Progenitor cell of endocrine pancreas (in vitro differentiated cells): Measurements from ENCODE around the gene TRMT44. TPM values are rescaled to one million over a fixed set of nuclear protein-coding genes. Genes with fewer than 3 reads are reported as not detected.
"Not testable (repeated sequence)": the region's sequence is repeated elsewhere in the genome, so short reads cannot be mapped to it uniquely, and the experiment has no call there.

Source experiments
- DNase-seq: peaks from one replicate; pipeline ENCODE4 v3.0.0; 2021; ENCODE audit warnings: low spot score; ENCODE audit not compliant: unreplicated experiment
- H3K27ac Mint-ChIP-seq: 2 replicates; pipeline ENCODE4 v1.8.0; 2021; ENCODE audit warnings: mild to moderate bottlenecking, moderate library complexity, mixed read lengths
- H3K27me3 Mint-ChIP-seq: 2 replicates; pipeline ENCODE4 v1.8.0; 2021; ENCODE audit warnings: mixed read lengths
- H3K36me3 Mint-ChIP-seq: 2 replicates; pipeline ENCODE4 v1.8.0; 2022; ENCODE audit warnings: mixed read lengths; ENCODE audit not compliant: insufficient read depth
- H3K4me1 Mint-ChIP-seq: 2 replicates; pipeline ENCODE4 v1.8.0; 2021; ENCODE audit warnings: low read depth, mixed read lengths
- H3K4me3 Mint-ChIP-seq: 2 replicates; pipeline ENCODE4 v1.8.0; 2021; ENCODE audit warnings: low read depth, mild to moderate bottlenecking, moderate library complexity, mixed read lengths
- H3K9me3 Mint-ChIP-seq: 2 replicates; pipeline ENCODE4 v1.8.0; 2021; ENCODE audit warnings: low read depth, mixed read lengths
- CTCF ChIP-seq: fragments of 200-600 bp; sonication (generic); IDR thresholded peaks from one replicate; pipeline ENCODE4 v1.5.0; 2021; ENCODE audit warnings: antibody characterized with exemption, mild to moderate bottlenecking; ENCODE audit not compliant: unreplicated experiment
- total RNA-seq: library from RNA; stranded (reverse); gene quantifications from 2 replicates; pipeline ENCODE4 v1.2.1, GENCODE V29; 2021

Gene TRMT44
- total RNA-seq, 1 donor from 2014 or later = 31.0 TPM

GRCh38 chr4:8488791-8489369 is 48.3 kb downstream of the TRMT44 start:
- Mint-ChIP-seq H3K27me3 (no peaks in the 10 kb centered on the region), H3K27ac (no peak overlapping the region), H3K4me1 (peaks cover 2% of the 10 kb centered on the region), H3K36me3 (peaks cover 12% of the 10 kb centered on the region), H3K4me3 (no peak overlapping the region), H3K9me3 (peaks cover 11% of the 10 kb centered on the region)
- DNase-seq = no peak
- TF ChIP-seq CTCF = no peak

- not testable (repeated sequence) for H3K4me3 Mint-ChIP-seq, H3K4me1 Mint-ChIP-seq, H3K27me3 Mint-ChIP-seq, DNase-seq, H3K27ac Mint-ChIP-seq
- peaks cover 12% of the 10 kb centered on the region for H3K36me3 Mint-ChIP-seq
- peaks cover 11% of the 10 kb centered on the region for H3K9me3 Mint-ChIP-seq
These were observed 50.9 kb downstream of the TRMT44 start for GRCh38 chr4:8491478-8491877.

- Mint-ChIP-seq H3K4me3 (no peak overlapping the region), H3K27ac (no peak overlapping the region), H3K9me3 (peaks cover 8% of the 10 kb centered on the region), H3K36me3 (peaks cover 13% of the 10 kb centered on the region), H3K4me1 (no peaks in the 10 kb centered on the region), H3K27me3 (no peaks in the 10 kb centered on the region)
- no peak for DNase-seq
- no peak for TF ChIP-seq CTCF
These were observed 51.6 kb downstream of the TRMT44 start for GRCh38 chr4:8492174-8492573.

- Mint-ChIP-seq H3K4me3 (no peak overlapping the region), H3K27ac (no peak overlapping the region), H3K36me3 (peaks cover 10% of the 10 kb centered on the region), H3K4me1 (no peaks in the 10 kb centered on the region), H3K27me3 (no peaks in the 10 kb centered on the region), H3K9me3 (no peaks in the 10 kb centered on the region)
- no peak for DNase-seq
- TF ChIP-seq CTCF = no peak
These were observed 52.9 kb downstream of the TRMT44 start for GRCh38 chr4:8493484-8493883.

GRCh38 chr4:8494218-8494617 is 53.6 kb downstream of the TRMT44 start:
- H3K27ac Mint-ChIP-seq = no peak overlapping the region
- H3K4me3 Mint-ChIP-seq = no peak overlapping the region
- no peak for TF ChIP-seq CTCF
- DNase-seq = no peak
- no peaks in the 10 kb centered on the region for H3K9me3 Mint-ChIP-seq
- no peaks in the 10 kb centered on the region for H3K4me1 Mint-ChIP-seq
- H3K27me3 Mint-ChIP-seq = no peaks in the 10 kb centered on the region
- H3K36me3 Mint-ChIP-seq = peaks cover 8% of the 10 kb centered on the region

GRCh38 chr4:8494983-8495548 is 54.5 kb downstream of the TRMT44 start:
- no peak overlapping the region for H3K27ac Mint-ChIP-seq
- H3K36me3 Mint-ChIP-seq = peaks cover 7% of the 10 kb centered on the region
- H3K4me3 Mint-ChIP-seq = no peak overlapping the region
- no peaks in the 10 kb centered on the region for H3K4me1 Mint-ChIP-seq
- no peak for TF ChIP-seq CTCF
- H3K9me3 Mint-ChIP-seq = no peaks in the 10 kb centered on the region
- DNase-seq = no peak
- H3K27me3 Mint-ChIP-seq = no peaks in the 10 kb centered on the region
